HL-60 (cell line): ENCODE results near the gene FAAP20.

Source experiments
- GABPA ChIP-seq: IDR thresholded peaks from 2 replicates; pipeline ENCODE4 v1.6.1; 2012; ENCODE audit warnings: low read depth
- TF ChIP-seq, protein P1 (sequence below): IDR thresholded peaks from one replicate; pipeline ENCODE4 v1.5.1; 2011; ENCODE audit warnings: low read length, control low read depth, inconsistent platforms; ENCODE audit not compliant: insufficient read depth
- TF ChIP-seq, protein P2 (sequence below): IDR thresholded peaks from 2 replicates; pipeline ENCODE4 v1.6.1; 2012; ENCODE audit warnings: low read depth; ENCODE audit not compliant: insufficient replicate concordance

DNA sequence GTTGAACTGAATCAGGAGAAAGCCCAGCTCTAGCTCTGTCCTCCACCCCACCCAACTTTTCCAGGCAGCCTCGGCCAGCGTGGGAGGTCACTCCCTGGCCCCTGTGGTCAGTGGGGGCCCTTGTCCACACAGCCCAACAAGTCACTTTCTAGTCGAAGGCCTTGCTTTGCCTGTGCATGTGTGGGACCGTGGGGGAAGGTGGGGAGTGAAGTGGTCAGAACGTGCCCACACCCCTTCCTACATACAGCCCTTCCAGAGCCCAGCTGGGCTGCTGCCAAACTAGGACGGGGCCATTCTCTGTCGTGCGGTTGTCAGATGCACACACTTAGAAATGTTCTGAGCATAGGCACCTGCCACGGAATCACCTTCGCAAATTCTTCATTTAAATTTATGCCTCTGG, 18.0 kb downstream of the FAAP20 start:
- TF ChIP-seq, protein P1, sequence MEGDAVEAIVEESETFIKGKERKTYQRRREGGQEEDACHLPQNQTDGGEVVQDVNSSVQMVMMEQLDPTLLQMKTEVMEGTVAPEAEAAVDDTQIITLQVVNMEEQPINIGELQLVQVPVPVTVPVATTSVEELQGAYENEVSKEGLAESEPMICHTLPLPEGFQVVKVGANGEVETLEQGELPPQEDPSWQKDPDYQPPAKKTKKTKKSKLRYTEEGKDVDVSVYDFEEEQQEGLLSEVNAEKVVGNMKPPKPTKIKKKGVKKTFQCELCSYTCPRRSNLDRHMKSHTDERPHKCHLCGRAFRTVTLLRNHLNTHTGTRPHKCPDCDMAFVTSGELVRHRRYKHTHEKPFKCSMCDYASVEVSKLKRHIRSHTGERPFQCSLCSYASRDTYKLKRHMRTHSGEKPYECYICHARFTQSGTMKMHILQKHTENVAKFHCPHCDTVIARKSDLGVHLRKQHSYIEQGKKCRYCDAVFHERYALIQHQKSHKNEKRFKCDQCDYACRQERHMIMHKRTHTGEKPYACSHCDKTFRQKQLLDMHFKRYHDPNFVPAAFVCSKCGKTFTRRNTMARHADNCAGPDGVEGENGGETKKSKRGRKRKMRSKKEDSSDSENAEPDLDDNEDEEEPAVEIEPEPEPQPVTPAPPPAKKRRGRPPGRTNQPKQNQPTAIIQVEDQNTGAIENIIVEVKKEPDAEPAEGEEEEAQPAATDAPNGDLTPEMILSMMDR = no peak
- no peak for TF ChIP-seq GABPA
- TF ChIP-seq, protein P2, sequence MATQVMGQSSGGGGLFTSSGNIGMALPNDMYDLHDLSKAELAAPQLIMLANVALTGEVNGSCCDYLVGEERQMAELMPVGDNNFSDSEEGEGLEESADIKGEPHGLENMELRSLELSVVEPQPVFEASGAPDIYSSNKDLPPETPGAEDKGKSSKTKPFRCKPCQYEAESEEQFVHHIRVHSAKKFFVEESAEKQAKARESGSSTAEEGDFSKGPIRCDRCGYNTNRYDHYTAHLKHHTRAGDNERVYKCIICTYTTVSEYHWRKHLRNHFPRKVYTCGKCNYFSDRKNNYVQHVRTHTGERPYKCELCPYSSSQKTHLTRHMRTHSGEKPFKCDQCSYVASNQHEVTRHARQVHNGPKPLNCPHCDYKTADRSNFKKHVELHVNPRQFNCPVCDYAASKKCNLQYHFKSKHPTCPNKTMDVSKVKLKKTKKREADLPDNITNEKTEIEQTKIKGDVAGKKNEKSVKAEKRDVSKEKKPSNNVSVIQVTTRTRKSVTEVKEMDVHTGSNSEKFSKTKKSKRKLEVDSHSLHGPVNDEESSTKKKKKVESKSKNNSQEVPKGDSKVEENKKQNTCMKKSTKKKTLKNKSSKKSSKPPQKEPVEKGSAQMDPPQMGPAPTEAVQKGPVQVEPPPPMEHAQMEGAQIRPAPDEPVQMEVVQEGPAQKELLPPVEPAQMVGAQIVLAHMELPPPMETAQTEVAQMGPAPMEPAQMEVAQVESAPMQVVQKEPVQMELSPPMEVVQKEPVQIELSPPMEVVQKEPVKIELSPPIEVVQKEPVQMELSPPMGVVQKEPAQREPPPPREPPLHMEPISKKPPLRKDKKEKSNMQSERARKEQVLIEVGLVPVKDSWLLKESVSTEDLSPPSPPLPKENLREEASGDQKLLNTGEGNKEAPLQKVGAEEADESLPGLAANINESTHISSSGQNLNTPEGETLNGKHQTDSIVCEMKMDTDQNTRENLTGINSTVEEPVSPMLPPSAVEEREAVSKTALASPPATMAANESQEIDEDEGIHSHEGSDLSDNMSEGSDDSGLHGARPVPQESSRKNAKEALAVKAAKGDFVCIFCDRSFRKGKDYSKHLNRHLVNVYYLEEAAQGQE = no peak
